ENCODE data around the gene ETS1.

ETS1 gene

GRCh38 chr11:128521682-128522054 lies 65.7 kb downstream of the ETS1 start:
- DNase-seq (ENCODE audit: low read depth in 2 of 2, low spot score in 1 of 2), result no peak

GRCh38 chr11:128520888-128521681 lies 66.3 kb downstream of the ETS1 start:
- no peak for DNase-seq (ENCODE audit: low read depth in 2 of 2, low spot score in 1 of 2)

GRCh38 chr11:128520206-128520887 lies 67.0 kb downstream of the ETS1 start:
- DNase-seq (ENCODE audit: low read depth in 2 of 2, low spot score in 1 of 2), result no peak

- DNase-seq (ENCODE audit: low read depth in 2 of 2, low spot score in 1 of 2), result no peak
These were observed 68.0 kb downstream of the ETS1 start for GRCh38 chr11:128519338-128519737.

GRCh38 chr11:128518493-128519207 lies 68.7 kb downstream of the ETS1 start:
- no peak for DNase-seq (ENCODE audit: low read depth in 2 of 2, low spot score in 1 of 2)

GRCh38 chr11:128517451-128518230 lies 69.7 kb downstream of the ETS1 start:
- DNase-seq (ENCODE audit: low read depth in 2 of 2, low spot score in 1 of 2), result no peak

GRCh38 chr11:128516886-128517285 lies 70.5 kb downstream of the ETS1 start:
- no peak for DNase-seq (ENCODE audit: low read depth in 2 of 2, low spot score in 1 of 2)

- DNase-seq (ENCODE audit: low read depth in 2 of 2, low spot score in 1 of 2), result no peak
These were observed 71.3 kb downstream of the ETS1 start for GRCh38 chr11:128515826-128516778.

- no peak for DNase-seq (ENCODE audit: low read depth in 2 of 2, low spot score in 1 of 2)
These were observed 72.3 kb downstream of the ETS1 start for GRCh38 chr11:128515086-128515485.

GRCh38 chr11:128513915-128514681 lies 73.3 kb downstream of the ETS1 start:
- DNase-seq (ENCODE audit: low read depth in 2 of 2, low spot score in 1 of 2), result no peak

GRCh38 chr11:128512474-128512996 lies 74.8 kb downstream of the ETS1 start:
- no peak for DNase-seq (ENCODE audit: low read depth in 2 of 2, low spot score in 1 of 2)

GRCh38 chr11:128511712-128512111 lies 75.6 kb downstream of the ETS1 start:
- no peak for DNase-seq (ENCODE audit: low read depth in 2 of 2, low spot score in 1 of 2)

- DNase-seq (ENCODE audit: low read depth in 2 of 2, low spot score in 1 of 2), result no peak
These were observed 77.6 kb downstream of the ETS1 start for GRCh38 chr11:128509621-128510389.

GRCh38 chr11:128508770-128509510 lies 78.4 kb downstream of the ETS1 start:
- DNase-seq (ENCODE audit: low read depth in 2 of 2, low spot score in 1 of 2), result no peak

- no peak for DNase-seq (ENCODE audit: low read depth in 2 of 2, low spot score in 1 of 2)
These were observed 79.4 kb downstream of the ETS1 start for GRCh38 chr11:128507936-128508335.

- no peak for DNase-seq (ENCODE audit: low read depth in 2 of 2, low spot score in 1 of 2)
These were observed 80.3 kb downstream of the ETS1 start for GRCh38 chr11:128506999-128507611.

GRCh38 chr11:128506356-128506755 lies 81.0 kb downstream of the ETS1 start:
- no peak for DNase-seq (ENCODE audit: low read depth in 2 of 2, low spot score in 1 of 2)

All from stimulated activated CD8-positive, alpha-beta memory T cell treated with anti-CD3 and anti-CD28 coated beads, Interleukin-4, amount 100 ng/mL, for 1 hour (primary cell).